ENCODE measurements around the gene CLUH.

GRCh38 chr17:2723997-2724783 lies 12.6 kb upstream of the CLUH start:
- TF ChIP-seq POLR2A (IDR thresholded peaks at IDR 0.05; ENCODE audit: low read length), result no peak
- TF ChIP-seq GATA1 (IDR thresholded peaks at IDR 0.05; ENCODE audit: low read depth, low read length), result no peak

Measured in erythroblast (primary cell).